NCI-H748 (cell line): Measurements from ENCODE around the gene GRHL1.
A peak's percentile ranks its signal among the peaks of the same experiment; 100 is the strongest.

Experiments
- DNase-seq: peaks from one replicate; lab custom pipeline; 2025; ENCODE audit not compliant: unreplicated experiment; lab: John Stamatoyannopoulos, UW

Gene GRHL1

DNA sequence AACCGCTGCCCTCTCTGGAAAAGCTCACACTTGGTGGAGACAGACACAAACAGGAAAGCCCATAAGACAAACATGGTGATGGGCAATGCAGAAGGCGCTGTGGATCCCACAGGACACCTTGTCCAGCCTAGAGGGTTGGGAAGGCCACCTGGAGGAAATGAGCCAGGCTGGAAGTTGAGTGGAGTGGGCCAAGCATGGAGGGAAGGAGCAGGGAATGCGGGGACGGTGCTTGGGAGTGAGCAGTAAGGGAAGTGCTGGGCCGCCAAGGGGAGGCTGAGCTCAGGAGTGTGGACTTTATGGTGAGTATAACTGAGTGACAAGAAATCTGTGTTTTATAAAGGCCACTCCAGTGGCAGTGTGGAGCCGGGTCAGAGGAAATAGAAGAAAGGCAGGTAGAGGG, 2.8 kb upstream of the GRHL1 start:
- DNase-seq: no peak

DNA sequence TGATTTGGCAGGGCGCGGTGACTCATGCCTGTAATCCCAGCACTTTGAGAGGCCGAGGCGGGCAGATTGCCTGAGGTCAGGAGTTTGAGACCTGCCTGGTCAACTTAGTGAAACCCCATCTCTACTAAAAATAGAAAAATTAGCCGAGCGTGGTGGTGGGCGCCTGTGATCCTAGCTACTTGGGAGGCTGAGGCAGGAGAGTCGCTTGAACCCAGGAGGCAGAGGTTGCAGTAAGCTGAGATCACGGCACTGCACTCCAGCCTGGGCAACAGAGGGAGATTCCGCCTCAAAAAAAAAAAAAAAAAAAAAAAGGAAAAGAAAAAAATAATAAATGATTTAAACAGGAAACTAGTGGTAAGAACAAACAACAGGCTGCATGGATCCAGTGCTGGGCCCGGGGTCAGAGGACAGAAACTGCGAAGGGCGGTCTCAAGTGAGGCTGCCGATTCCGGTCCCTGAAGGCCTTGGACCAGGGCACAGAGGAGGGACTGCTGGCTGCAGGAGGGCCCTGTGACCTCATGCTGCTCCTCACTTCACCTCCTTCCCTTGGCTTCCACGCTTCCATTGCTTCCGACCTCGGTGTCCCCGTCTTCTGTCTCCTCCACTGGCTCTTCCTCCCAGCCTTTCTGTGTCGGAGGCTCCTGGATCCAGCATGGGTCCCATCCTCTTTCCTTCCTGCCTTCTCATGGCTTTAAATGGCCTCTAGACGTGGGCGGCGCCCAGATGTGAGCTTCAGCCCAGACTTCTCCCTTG, 2.1 kb upstream of the GRHL1 start:
- no peak for DNase-seq

DNA sequence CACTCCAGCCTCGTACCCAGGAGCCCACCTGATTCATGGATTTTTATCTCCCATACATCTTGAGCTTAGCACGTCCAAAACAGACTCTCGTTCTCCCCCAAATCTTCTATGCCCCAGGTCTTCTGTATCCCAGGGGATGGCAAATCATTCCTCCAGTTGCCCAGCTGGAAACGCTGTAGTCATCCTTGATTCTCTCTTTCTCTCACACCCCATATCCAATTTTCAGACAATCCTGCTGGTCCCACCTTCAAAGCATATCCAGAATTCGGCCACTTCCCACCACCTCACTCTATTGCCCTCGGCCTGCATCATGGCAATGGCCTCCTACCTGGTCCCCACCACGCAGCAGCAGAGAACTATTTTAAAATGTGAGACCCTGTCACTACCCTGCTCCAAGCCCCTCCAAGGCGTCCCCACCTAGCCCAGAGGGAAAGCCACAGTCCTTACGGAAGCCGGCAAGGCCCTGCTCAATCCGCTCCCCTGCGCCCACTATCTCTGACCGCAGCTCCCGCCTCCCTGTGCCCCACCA, 1.4 kb upstream of the GRHL1 start:
- DNase-seq: no peak

DNA sequence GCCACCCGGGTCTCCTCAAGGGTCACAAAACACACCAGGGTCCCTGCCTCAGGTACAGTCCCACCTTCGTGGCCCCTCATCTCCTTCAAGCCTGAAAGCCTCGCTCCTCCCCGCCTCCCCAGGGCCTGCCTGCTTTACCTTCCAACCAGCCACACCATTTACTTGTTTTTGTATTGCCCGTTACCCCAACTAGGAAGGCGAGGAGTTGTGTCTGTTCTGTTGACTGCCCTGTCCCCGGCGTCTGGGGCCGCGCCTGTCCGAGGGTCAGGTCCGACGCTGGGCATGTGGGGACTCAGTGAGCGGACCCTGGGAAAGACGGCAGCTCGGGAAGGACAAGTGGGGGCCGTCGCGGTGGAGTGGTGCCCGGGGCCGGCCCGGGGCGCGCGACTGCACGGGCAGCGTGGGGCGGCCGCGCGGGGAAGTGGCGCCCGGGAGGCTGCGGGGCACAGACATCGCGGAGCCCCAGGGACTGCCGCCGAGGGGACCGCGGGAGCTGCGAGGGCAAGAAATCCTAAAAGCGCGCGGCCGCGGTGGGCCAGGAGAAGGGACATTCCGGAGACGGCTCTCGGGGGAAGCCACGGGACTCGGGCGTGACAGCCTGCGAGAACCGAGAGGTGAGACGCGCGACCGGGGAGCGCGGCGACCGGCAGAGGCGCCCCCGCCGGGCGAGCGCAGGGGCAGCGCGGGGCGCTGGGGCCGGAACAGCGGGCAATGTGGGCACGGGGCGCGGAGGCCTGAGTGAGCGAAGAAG, 797 bp upstream of the GRHL1 start:
- peak; percentile 77 for DNase-seq

DNA sequence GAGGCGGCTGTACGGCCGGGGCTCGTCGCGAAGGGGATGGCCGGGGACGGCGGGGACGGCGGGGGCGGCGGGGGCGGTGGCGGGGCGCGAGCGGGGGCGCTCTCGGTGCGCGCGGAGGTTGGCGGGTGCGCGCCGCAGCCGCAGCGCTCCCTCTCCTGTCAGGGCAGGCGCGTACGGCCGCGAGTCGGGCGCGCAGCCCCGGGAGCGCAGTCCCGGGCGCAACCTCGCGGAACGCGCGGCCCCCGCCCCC, 296 bp upstream of the GRHL1 start:
- no peak for DNase-seq

DNA sequence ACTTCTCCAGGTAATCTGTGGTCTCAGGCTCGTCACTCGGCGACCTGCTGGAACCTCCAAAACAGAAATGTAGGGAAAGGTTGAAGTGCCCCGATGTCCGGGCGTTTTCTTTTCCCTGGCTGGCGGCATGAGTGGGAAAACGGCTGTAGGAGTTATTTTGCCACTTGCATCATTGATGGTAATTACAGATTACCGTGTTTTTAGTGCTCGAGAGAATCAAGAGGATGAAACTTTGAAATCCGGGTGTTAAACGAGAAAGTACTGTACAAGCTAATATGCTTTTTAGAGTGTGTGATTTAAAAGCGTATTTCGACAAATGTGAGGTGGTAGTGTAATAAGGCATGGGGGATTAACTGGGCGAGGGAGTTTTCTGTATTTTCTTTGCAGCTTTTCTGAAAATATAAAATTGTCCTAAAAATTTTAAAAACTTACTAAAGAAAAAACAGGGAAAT, 819 bp downstream of the GRHL1 start:
- DNase-seq: peak; percentile 42

DNA sequence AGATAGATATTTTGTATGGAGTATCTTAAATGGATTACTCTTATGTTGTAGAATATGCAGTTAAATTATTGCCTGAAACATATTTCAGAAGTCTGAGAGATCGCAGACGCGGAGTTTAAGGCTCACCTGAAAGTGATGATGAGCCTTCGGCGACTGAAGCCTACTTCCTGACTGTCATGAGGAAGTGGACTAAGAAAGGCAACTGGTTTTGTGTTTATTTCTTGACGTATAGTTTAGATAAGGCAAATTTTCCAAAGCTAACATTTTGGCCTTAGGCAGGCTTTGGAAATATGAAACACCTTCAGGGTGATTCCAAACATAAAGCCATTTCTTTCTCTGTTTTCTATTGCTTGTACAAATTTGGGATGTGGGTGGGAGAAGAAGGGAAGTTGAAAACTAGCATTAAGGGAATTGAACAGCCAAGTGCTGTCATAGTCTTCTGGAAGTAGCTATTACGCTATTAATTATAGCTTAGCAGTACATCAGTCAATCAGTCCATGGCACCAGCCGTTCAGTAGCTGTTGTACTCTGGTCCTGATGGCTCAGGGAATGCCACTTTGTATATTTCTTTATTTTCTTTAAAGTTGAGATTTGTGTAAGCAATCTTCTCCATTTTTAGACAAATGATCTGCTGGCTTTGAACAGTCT, 1.5 kb downstream of the GRHL1 start:
- peak; percentile 27 for DNase-seq

DNA sequence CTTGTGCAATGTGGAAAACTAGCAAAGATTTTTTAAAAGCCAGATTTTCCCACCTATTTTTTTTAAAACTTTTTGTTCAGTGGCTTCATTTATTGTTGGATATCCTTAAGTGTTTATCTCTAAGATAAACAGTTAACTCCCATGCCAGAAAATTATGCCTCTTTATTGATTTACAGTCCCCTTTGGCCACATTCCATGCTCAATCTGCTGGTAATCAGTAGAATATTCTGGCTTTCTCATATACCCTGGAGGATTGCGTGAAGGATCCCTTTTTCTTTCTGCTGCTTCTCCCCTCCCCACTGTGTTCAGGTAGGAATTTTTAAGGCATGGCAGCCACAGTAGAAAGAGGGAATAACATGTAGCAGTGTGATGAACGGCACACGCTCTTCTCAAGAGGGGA, 2.6 kb downstream of the GRHL1 start:
- no peak for DNase-seq

DNA sequence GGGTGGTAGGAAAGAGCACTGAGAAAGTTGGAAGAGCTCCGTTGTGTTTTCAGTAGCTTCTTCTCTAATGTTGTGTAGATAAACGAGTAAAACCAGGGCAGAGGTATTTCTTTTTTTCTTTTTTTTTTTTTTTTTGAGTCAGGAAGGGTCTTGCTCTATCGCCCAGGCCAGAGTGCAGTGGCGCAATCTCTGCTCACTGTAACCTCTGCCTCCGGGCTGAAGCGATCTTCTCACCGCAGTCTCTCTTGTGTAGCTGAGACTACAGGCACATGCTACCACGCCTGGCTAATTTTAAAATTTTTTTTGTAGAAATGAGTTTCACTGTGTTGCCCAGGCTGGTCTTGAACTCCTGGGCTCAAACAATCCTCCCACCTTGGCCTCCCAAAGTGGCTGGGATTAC, 6.6 kb downstream of the GRHL1 start:
- no peak for DNase-seq

DNA sequence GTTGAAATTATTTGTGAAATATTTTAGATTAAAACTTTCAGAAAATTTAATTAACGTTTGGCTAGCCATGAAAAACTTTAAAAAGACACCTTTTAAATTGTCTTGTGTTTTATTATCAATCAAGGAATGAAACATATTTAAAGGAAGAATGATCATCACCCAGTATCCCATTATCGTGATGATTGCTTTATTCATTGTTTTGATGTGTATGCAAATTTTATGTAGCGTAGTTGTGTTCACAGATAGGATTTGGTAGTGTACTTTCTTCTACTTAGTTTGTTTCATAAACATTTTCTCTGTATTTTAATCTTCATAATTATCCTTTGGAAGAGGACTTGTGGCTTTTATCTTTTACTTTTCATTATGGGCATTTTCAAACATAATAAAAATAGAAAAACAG, 7.8 kb downstream of the GRHL1 start:
- no peak for DNase-seq

DNA sequence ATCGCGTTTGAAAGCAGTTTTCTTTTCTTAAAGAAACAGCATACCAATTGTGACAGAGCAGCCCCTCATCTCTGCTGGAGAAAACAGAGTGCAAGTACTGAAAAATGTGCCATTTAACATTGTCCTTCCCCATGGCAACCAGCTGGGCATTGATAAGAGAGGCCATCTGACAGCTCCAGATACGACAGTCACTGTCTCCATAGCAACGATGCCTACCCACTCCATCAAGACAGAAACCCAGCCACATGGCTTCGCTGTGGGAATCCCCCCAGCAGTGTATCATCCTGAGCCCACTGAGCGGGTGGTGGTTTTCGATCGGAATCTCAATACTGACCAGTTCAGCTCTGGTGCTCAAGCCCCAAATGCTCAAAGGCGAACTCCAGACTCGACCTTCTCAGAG, 9.5 kb downstream of the GRHL1 start:
- DNase-seq: peak; percentile 12

DNA sequence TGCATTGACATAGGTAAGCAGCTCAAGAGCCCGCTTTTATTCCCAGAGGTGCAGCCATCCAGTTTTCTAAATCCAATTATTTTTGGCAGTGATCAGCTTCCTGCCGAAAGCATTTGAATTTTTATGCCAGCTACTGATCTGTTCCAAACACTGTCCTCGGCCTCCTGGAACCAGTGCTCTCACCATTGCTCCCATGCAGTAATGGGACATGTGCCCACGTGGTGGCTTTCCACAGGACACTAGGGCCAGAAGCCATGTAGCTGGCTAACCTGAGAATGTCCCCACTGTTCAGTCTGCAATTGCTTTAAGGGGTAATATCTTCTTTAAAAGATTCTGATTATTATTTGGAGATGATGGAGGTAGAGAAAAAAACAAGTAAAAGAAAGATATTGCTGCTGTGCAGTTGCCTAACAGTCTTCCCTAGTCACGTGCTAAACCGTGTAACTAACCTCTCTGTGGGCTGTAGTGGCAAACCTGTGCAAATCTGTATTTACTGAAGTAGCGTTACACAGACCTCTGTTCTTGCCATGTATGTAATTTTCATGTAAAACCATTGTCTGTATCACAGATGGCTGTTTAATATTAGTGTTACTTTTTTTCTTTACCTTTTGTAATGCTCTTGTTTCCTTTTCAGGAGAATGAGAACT, 13.0 kb downstream of the GRHL1 start:
- DNase-seq: no peak

DNA sequence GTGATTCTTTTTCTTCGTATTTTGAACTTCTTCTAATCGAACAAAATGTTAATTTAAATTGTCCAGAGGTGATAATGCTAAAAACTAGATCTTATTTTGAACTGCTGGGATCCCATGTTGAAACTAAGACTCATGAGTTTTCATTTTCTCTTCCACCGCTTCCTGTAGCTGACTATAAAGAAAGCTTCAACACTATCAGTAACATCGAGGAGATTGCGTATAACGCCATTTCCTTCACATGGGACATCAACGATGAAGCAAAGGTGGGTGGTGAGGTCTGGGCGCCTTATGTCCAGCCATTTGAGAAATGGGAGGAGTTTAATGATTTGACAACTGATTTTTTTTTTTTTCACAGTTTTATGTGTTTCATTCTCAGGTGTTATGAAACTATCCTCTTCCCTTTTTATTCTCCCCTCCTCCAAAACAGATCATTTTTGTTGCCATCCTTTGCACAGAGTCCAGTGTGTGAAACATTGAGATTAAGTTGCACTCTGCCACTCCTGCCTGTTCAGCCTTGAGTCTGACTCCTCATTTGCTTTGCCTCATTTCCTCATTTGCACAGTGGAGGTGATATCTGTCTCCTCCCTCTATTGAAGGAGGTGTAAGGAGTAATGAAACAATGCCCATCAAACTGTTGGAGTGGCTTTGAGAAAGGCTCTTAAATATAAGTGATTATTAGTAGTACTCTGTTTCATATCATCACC, 13.8 kb downstream of the GRHL1 start:
- DNase-seq: no peak

DNA sequence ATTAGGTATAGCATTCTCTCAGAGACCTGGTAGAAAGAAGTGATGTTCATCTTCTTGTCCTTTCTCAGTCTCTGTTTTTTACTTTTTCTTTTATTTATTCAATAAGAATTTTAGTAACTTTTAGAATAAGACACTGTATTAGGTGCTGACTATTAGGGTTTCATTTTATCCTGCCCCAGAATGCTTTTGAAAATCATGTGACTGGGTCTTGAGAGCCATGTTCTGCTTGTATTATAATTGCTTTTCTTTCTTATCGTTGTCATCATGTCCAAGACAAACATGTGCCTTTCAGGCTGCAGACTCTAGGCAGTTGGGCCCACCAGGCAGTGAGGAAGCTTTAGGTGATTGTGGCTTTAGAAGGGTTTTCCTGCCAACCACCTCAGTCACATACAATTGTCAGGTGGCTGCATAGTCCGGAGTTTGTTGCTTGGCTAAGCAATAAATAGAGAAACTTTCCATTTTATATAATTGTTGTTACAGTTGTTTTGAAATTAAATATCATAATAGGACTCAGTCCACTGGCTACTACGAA, 15.1 kb downstream of the GRHL1 start:
- no peak for DNase-seq

DNA sequence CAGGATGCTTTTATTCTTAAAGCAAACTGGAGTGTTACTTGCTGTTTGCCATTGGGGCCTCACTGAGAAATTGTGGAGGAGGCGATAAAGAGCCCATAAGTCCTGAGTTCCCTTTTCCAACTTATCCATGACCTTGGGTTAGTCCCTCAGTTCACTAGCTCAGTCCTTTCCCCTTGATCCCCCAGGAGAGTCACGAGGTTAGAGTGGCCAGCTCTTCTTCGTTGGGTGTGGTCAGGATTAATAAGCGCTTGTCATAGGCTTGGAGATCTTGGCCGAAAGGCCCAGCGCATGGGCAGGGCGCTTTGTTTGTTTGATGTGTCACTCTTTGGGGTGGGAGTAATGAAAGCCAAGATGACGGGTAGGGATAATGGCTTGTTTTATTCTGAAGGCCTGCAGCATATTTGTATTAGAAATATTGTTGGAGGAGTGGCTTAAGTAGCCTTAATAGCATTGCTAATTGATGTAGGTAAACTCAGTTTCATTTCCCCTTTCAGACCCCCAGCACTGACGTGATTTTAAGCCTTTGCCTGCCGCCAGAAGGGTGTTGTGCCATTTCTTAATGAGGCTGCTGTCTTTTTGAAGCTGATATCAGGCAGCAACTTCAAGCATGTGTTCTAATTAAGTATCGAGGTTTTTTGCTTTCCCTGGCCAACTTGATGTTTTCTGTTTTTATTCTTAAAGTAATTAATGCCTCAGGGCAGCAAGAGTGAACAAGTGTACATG, 15.7 kb downstream of the GRHL1 start:
- DNase-seq: peak; percentile 94

DNA sequence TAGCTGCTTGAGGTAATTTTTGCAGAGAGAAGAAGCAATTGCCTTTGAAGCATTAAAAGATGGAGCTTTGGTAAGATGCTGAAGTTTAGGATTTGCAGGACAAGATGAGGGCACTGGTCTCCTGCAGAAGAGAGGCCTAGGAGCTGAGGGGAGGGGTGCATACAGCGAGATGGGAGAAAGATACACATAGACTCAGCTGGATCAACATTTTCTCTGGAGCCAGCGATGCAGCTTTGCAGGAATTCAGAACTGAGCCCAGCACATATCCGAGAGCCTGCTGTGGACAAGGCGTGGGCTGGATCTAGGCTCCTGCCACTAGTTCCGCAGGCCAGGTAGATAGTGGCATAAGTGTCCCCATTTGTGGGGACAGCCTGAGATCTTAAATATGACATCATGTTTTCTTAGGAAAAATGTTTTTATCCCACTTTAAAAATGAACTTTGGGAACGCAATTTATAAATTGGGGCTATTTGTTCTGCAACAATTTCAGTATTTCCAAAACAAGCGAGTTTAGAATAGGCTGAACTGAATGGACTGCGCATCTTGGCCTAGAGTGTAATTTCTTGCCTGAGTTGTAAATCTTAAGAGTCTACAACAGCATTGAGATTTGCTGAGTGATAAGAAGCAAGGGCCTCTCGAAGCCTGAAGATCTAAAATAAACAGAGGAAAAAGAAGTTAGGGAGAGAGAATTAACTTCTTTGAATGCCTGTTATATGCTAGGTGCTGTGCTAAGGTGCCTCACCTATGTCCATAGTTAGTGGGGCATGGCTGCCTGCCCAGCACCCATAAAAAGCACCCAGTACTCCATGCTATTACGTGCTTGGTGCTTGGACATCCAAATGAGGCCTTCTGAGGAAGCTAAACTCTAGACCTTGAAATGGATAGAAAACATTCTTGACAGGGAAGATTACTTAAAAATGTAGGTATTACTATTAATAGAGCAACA, 17.3 kb downstream of the GRHL1 start:
- DNase-seq: no peak

DNA sequence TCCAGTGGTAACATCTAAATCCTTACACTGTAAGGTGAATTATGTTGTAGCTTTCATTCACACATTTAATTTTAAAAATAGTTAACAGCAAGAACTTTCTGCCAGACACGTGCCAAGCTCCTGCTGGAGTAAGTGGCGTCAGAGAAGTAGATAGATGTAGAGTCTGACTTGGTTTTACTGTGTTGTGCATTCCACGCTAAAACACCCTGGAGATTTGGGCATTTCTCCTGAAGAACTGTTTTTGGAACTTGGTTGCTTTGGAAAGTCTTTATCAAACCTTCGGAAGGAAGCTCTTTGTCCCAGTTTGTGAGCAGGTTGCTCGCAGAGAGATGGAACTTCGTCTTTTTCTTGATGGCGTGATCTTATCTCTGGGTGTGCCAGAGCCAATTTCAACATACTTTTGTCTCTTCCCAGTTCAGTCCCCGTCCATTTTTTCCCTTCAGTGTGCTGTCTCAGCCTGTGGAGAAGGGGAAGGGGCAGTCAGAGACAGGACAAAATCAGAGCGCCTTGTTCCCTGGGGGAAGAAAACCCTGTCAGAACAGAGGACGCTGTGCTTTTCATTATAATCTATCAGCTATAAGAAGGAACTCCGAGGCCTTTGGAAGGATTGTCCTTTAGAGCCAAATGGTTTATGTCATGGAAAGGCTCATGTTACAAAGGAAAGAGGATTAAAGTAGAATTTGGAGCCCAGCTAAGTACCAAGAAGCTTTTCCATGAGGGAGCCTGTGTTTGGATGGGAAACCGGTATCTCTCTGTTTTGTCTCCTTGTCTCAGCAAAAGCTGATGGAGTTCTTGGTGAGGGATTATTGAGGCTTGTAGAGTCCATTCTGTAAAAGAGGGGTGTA, 18.9 kb downstream of the GRHL1 start:
- no peak for DNase-seq
